ENCODE results near the gene GTF2F2.

The GTF2F2 gene, protein sequence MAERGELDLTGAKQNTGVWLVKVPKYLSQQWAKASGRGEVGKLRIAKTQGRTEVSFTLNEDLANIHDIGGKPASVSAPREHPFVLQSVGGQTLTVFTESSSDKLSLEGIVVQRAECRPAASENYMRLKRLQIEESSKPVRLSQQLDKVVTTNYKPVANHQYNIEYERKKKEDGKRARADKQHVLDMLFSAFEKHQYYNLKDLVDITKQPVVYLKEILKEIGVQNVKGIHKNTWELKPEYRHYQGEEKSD

DNA sequence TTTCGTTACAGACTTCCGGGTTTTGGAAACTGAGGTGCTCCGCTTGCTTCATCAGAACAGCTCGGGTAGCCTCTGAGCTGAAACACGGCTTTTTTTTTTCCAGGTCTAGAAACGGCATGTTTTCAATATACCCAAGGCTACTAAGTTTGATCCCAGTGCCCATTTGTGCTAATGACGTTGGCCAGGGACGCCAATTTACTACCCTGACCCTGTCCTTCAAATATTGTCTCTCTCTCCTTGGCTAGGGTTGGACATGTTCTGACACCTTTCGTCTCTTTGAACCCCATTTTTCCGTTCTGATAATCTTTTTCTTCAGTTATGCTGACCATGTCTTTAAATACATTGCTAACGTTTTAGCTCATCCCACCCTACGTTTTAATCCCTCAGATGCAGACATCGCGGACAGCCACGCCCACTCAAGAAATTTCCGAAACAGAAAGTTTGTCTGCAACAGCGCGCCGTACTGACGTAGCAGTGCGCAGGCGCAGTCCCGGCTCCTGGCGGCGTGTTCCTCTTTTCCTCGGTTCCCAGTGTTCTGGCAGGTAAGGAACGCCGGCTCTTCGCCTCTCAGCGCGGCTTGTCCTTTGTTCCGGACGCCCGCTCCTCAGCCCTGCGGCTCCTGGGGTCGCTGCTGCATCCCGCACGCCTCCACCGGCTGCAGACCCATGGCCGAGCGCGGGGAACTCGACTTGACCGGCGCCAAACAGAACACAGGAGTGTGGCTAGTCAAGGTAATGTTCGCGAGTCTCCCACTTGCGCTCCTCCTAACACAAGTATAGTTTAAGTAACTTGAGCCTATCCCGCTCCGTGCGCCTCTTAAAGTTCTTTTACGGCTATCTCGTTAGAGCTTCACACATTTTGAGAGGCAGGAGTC is at the start of gene GTF2F2:
Gene GTF2F2 (plus strand): TSS at position 520 of the 874 bp plus-strand sequence. CDS start 146 bp downstream, at position 666.
- peak within 1 kb of the TSS; percentile 84 for H3K27ac ChIP-seq
- TF ChIP-seq ZFX (IDR thresholded peaks at IDR 0.05) = no peak
- TF ChIP-seq, protein P1, sequence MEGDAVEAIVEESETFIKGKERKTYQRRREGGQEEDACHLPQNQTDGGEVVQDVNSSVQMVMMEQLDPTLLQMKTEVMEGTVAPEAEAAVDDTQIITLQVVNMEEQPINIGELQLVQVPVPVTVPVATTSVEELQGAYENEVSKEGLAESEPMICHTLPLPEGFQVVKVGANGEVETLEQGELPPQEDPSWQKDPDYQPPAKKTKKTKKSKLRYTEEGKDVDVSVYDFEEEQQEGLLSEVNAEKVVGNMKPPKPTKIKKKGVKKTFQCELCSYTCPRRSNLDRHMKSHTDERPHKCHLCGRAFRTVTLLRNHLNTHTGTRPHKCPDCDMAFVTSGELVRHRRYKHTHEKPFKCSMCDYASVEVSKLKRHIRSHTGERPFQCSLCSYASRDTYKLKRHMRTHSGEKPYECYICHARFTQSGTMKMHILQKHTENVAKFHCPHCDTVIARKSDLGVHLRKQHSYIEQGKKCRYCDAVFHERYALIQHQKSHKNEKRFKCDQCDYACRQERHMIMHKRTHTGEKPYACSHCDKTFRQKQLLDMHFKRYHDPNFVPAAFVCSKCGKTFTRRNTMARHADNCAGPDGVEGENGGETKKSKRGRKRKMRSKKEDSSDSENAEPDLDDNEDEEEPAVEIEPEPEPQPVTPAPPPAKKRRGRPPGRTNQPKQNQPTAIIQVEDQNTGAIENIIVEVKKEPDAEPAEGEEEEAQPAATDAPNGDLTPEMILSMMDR (conservative IDR thresholded peaks at IDR 0.05) = no peak

DNA sequence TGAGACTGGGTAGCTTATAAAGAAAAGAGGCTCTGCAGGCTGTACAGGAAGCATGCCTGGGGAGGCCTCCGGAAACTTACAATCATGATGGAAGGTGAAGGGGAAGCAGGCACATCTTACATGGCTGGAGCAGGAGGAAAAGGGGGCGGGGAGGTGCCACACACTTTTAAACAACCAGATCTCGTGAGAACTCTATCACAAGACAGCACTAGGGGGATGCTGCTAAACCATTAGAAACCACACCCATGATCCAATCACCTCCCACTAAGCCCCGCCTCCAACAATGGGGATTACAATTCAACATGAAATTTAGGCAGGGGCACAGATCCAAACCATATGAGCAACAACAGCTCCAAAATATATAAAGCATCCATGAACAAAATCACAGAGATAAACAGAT is 46.5 kb upstream of the GTF2F2 start:
- no peak overlapping the region for H3K27ac ChIP-seq
- no peak for TF ChIP-seq ZFX (IDR thresholded peaks at IDR 0.05)
- TF ChIP-seq, protein P1 (conservative IDR thresholded peaks at IDR 0.05) = no peak

DNA sequence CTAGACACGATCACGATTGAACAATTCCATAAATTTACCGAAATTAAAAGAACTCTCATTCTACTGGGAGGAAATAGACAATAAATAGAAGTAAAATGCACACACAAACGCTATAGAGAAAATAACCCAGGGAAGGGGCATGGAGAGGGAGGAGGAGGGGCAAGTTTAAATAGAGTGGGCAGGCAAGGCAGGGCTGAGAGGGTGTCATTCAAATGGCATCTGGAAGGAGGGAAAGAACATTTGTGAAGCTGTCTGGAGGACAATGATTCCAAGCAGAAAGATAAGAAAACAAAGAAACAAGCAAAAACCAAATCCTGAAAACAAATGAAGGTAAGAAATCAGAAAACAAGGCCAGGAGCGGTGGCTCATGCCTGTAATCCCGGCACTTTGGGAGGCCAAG is 45.6 kb upstream of the GTF2F2 start:
- TF ChIP-seq ZFX (IDR thresholded peaks at IDR 0.05) = no peak
- TF ChIP-seq, protein P1 (conservative IDR thresholded peaks at IDR 0.05) = no peak
- no peak overlapping the region for H3K27ac ChIP-seq

DNA sequence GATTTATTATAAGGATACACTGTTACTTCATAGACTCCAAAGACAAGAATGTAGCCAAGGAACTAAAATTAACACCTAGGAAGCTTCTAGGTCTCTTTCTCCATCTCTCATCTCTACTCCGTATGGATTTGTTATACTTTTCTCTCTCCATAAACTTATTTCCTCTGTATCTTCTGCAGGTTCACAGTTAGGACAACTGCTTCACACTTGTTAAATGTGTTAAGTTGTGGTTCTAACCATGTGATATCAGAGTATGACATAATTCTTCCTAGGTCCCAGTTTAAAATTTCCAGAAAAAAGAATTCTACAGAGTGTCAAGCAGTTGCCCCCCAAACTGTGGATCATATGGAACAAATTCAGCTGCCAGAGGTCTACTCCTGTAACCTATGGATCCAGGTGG is 42.3 kb upstream of the GTF2F2 start:
- TF ChIP-seq, protein P1 (conservative IDR thresholded peaks at IDR 0.05) = no peak
- TF ChIP-seq ZFX (IDR thresholded peaks at IDR 0.05) = no peak
- no peak overlapping the region for H3K27ac ChIP-seq

DNA sequence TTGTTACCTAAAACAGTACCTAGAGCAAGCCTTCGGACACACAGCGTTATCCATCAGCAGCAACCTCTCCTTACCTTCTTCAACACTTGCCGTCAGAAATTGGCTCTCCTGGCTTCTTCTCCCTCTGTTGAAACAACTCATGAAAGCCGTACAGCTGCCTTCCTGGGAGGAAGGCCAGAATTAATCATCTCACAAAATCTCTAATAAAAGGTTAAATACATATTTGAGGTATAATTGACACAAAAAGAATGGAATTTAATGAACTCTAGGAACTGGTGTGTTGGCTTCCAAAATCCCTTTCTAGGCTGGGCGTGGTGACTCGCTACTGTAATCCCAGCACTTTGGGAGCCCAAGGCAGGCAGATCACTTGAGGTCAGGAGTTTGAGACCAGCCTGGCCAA is 37.3 kb upstream of the GTF2F2 start:
- TF ChIP-seq, protein P1 (conservative IDR thresholded peaks at IDR 0.05) = no peak
- no peak for TF ChIP-seq ZFX (IDR thresholded peaks at IDR 0.05)
- no peak overlapping the region for H3K27ac ChIP-seq

DNA sequence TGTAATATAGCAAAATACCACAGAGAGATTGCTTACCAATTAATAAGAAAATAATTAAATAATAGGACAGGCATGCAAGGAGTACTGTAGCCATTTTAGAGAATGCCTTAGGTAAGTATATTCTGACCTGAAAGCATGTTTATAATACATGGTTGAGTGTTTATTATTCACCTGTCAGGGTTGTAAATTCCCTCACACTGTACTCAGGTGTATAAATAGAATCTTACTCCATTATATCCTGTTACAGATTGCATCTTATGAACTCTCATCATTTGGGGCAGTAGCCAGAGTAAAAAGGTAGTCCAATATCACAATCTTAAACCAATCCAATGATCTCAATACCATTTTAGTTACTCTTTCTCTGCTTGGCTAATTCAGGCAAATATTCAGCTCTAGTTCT is 35.8 kb upstream of the GTF2F2 start:
- H3K27ac ChIP-seq = no peak overlapping the region
- TF ChIP-seq ZFX (IDR thresholded peaks at IDR 0.05) = no peak
- TF ChIP-seq, protein P1 (conservative IDR thresholded peaks at IDR 0.05) = no peak

DNA sequence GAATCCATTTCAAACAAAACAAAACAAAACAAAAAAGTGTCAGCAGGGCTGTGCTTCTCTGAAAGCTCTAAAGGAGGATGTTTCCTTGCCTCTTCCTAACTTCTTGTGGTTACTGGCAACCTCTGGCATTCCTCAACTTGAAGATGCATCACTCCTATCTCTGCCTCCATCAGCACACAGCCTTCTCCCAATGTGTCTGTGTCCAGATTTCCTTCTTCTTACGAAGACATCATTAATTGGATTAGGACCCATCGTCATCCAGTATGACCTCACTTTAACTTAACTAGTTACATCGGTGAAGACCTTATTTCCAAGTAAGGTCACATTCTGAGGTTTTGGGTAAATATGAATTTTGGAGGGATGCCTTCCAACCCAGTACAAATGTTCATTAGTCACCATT is 33.8 kb upstream of the GTF2F2 start:
- H3K27ac ChIP-seq = no peak overlapping the region
- TF ChIP-seq, protein P1 (conservative IDR thresholded peaks at IDR 0.05) = no peak
- TF ChIP-seq ZFX (IDR thresholded peaks at IDR 0.05) = no peak

All from C4-2B (cell line).